MCF 10A (cell line): Measurements from ENCODE around the gene CHST9. TPM values are rescaled to one million over a fixed set of nuclear protein-coding genes. Genes with fewer than 3 reads are reported as not detected.

Experiments
- BruUV-seq: library from RNA; stranded (reverse); fragments of 400-500 nt; replicated peaks from 2 replicates; lab custom pipeline; 2021; lab: Mats Ljungman, UMichigan
- CTCF ChIA-PET: fragments of 300-600 bp; sonication (Branson Sonifier 250); formaldehyde crosslinking; extraction: SDS; loops from one replicate; lab custom pipeline; 2021; ENCODE audit warnings: antibody characterized with exemption, inconsistent platforms; lab: Yijun Ruan, JAX
- POLR2A ChIA-PET: fragments of 300-600, 350-650 bp; sonication (Branson Sonifier 250); formaldehyde crosslinking; extraction: SDS; loops from one replicate; lab custom pipeline; 2020; ENCODE audit warnings: antibody characterized with exemption, inconsistent platforms; lab: Yijun Ruan, JAX
- DNase-seq: peaks from one replicate; pipeline ENCODE4 v3.0.0-alpha.2; 2018; ENCODE audit not compliant: unreplicated experiment
- H3K27ac Mint-ChIP-seq: one replicate; pipeline ENCODE4 v1.8.0; 2022; ENCODE audit warnings: mild to moderate bottlenecking, low read depth, mixed read lengths; ENCODE audit not compliant: unreplicated experiment
- H3K27me3 Mint-ChIP-seq: one replicate; pipeline ENCODE4 v1.8.0; 2022; ENCODE audit warnings: mixed read lengths; ENCODE audit not compliant: insufficient read depth, unreplicated experiment
- H3K36me3 Mint-ChIP-seq: one replicate; pipeline ENCODE4 v1.8.0; 2022; ENCODE audit warnings: mild to moderate bottlenecking, moderate library complexity, mixed read lengths; ENCODE audit not compliant: insufficient read depth, unreplicated experiment
- H3K4me1 Mint-ChIP-seq: one replicate; pipeline ENCODE4 v1.8.0; 2022; ENCODE audit warnings: mixed read lengths; ENCODE audit not compliant: insufficient read depth, unreplicated experiment
- H3K4me3 Mint-ChIP-seq: one replicate; pipeline ENCODE4 v1.8.0; 2022; ENCODE audit warnings: mild to moderate bottlenecking, moderate library complexity, mixed read lengths; ENCODE audit not compliant: unreplicated experiment
- H3K9me3 Mint-ChIP-seq: one replicate; pipeline ENCODE4 v1.8.0; 2022; ENCODE audit warnings: mixed read lengths; ENCODE audit not compliant: unreplicated experiment
- intact Hi-C: fragments of 100-400 bp; cut with micrococcal nuclease; formaldehyde crosslinking; loops from 2 replicates; pipeline ENCODE4 v1.14.1; 2022
- total RNA-seq: library from RNA; stranded (reverse); gene quantifications from 2 replicates; pipeline ENCODE4 v1.2.3, GENCODE V29; 2022
- TF ChIP-seq, protein P1 (sequence below): fragments of 200-600 bp; IDR thresholded peaks from one replicate; pipeline ENCODE4 v1.8.0; 2022; ENCODE audit warnings: antibody characterized with exemption, mild to moderate bottlenecking; ENCODE audit not compliant: unreplicated experiment

The CHST9 gene
- total RNA-seq, 1 experiment from 2014 or later, result not detected

DNA sequence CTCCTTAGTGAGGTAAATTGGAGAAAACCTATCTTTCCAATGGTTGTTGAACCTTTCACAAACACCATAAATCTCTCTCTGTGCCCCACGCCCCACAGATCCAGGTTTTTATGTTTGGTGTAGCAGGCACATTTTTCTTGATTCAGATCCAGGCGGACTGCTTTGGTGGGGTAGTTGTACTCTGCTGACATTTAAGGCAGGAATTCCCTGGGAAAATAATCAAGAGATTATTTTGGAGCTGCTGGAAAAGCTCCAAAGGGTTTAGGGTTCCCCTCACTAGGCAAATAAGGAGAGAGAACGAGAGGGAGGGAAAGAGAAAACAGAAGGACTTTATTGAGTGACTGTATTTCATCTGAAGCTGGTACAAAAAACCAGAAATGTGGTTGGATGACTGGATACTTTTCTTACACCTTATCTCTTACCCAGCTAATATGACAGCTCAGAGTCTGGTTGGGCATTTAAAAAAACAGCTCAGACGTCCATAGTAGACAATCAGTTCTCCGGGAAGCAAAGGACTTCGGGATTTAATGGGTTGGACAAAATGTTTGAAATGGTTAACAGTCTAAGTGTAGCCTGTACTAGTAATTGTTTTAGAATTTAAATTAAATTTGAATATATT, 316.0 kb downstream of the CHST9 start:
- TF ChIP-seq, protein P1, sequence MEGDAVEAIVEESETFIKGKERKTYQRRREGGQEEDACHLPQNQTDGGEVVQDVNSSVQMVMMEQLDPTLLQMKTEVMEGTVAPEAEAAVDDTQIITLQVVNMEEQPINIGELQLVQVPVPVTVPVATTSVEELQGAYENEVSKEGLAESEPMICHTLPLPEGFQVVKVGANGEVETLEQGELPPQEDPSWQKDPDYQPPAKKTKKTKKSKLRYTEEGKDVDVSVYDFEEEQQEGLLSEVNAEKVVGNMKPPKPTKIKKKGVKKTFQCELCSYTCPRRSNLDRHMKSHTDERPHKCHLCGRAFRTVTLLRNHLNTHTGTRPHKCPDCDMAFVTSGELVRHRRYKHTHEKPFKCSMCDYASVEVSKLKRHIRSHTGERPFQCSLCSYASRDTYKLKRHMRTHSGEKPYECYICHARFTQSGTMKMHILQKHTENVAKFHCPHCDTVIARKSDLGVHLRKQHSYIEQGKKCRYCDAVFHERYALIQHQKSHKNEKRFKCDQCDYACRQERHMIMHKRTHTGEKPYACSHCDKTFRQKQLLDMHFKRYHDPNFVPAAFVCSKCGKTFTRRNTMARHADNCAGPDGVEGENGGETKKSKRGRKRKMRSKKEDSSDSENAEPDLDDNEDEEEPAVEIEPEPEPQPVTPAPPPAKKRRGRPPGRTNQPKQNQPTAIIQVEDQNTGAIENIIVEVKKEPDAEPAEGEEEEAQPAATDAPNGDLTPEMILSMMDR, result no peak
- CTCF ChIA-PET, result interaction anchor here (0.6 kb wide), 1 partner anchor 30 kb away, joined by 3 read pairs; no protein-coding TSS in a partner anchor
- peaks cover 26% of the 10 kb centered on the region for H3K27me3 Mint-ChIP-seq
- intact Hi-C loops, result no loop called here
- H3K4me3 Mint-ChIP-seq, result no peak overlapping the region
- no peak for DNase-seq
- no TSS peak for BruUV-seq
- POLR2A ChIA-PET, result no interaction called here
- no peak overlapping the region for H3K27ac Mint-ChIP-seq
- no peaks in the 10 kb centered on the region for H3K36me3 Mint-ChIP-seq
- no peaks in the 10 kb centered on the region for H3K9me3 Mint-ChIP-seq
- H3K4me1 Mint-ChIP-seq, result no peaks in the 10 kb centered on the region

DNA sequence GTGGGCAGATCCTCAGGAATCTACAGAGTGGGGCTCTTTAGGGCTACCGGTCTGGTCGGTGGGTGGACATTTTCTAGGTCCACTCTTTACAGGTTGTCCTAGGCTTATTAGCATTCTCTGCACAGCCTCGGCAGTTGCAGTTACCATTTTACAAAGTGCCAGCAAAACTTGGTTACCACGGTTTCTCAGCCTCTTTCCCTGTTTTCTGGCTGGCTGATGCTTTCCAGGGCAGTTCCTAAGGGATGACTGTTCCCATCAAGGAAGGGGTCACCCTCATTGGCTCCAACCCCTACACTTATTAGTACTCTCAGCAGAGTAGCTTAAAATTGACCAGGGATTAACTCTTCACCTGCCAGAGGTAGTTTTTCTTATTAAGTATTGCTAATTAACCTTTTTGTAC, 317.6 kb downstream of the CHST9 start:
- no peak overlapping the region for H3K27ac Mint-ChIP-seq
- DNase-seq, result no peak
- no peak overlapping the region for H3K4me3 Mint-ChIP-seq
- POLR2A ChIA-PET, result interaction anchor here (0.9 kb wide), 1 partner anchor 13 kb away, joined by 3 read pairs; no protein-coding TSS in a partner anchor
- CTCF ChIA-PET, result interaction anchor here (0.6 kb wide), 1 partner anchor 209 kb away, joined by 4 read pairs; no protein-coding TSS in a partner anchor
- H3K27me3 Mint-ChIP-seq, result peaks cover 30% of the 10 kb centered on the region
- no TSS peak for BruUV-seq
- no peaks in the 10 kb centered on the region for H3K9me3 Mint-ChIP-seq
- intact Hi-C loops, result no loop called here
- H3K4me1 Mint-ChIP-seq, result no peaks in the 10 kb centered on the region
- no peaks in the 10 kb centered on the region for H3K36me3 Mint-ChIP-seq
- TF ChIP-seq, protein P1, result no peak

DNA sequence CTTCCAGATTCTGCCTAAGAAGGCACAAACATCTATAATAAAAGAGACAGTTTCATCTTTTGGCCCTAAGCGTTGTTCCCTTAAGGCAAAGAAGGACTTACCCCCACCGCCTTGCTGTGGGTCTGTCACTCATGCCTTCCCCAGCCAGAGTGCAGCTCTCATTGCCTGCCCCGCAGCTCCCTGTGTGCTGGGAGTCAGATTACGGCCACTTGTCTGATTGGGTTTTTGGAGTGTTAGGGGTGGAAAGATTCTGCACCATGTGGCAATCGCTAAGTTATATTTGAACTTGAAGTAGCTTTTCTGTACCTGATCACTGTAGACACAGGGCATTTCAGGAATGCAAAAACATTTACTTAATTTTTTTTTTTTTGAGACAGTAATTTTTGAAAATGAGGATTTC, 319.6 kb downstream of the CHST9 start, which contains the start of gene AQP4:
Gene AQP4, minus strand, starts transcription at position 151 of the 400 bp plus-strand sequence. Its CDS starts 18 bp downstream, at position 133.
- BruUV-seq, result no TSS peak
- no peak within 1 kb of the TSS for H3K27ac Mint-ChIP-seq
- intact Hi-C loops, result no loop called here
- H3K9me3 Mint-ChIP-seq, result no peaks in the 10 kb centered on the region
- POLR2A ChIA-PET, result interaction anchor here (0.7 kb wide), 1 partner anchor 13 kb away, joined by 3 read pairs; no protein-coding TSS in a partner anchor
- DNase-seq, result peak; percentile 14
- H3K27me3 Mint-ChIP-seq, result peaks cover 46% of the 10 kb centered on the region
- no peaks in the 10 kb centered on the region for H3K4me1 Mint-ChIP-seq
- TF ChIP-seq, protein P1, result no peak
- no peak within 1 kb of the TSS for H3K4me3 Mint-ChIP-seq
- no peaks in the 10 kb centered on the region for H3K36me3 Mint-ChIP-seq
- CTCF ChIA-PET, result interaction anchor here (0.6 kb wide), 1 partner anchor 97 kb away, joined by 4 read pairs; no protein-coding TSS in a partner anchor

DNA sequence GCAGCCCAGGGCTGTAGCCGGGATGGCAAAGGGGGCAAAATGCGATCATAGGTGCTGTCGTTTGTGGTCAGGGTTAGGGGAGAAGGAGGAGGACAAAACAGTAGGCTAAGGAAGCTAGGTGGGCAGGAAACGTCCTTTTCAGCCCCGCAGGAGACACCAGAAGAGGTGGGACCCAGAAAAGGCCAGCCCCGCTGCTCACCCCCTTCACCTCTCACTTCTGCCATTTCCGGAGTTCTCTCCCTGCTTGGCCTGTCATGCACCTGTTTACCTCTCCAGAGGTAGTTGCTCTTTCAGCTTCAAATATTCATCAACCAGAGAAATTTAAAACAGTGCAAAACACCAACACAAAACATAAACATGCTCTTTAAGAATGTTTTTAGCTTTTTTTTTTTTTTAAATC, 320.4 kb downstream of the CHST9 start:
- H3K36me3 Mint-ChIP-seq, result no peaks in the 10 kb centered on the region
- no peak overlapping the region for H3K27ac Mint-ChIP-seq
- no peaks in the 10 kb centered on the region for H3K4me1 Mint-ChIP-seq
- TF ChIP-seq, protein P1, result no peak
- DNase-seq, result no peak
- peaks cover 49% of the 10 kb centered on the region for H3K27me3 Mint-ChIP-seq
- intact Hi-C loops, result no loop called here
- ChIA-PET POLR2A (no interaction called here), CTCF (interaction anchor here (0.6 kb wide), 1 partner anchor 38 kb away, joined by 3 read pairs; no protein-coding TSS in a partner anchor)
- no peaks in the 10 kb centered on the region for H3K9me3 Mint-ChIP-seq
- no peak overlapping the region for H3K4me3 Mint-ChIP-seq
- BruUV-seq, result no TSS peak
